Measurements from ENCODE around the gene REG3G.

REG3G gene

GRCh38 chr2:79025421-79025820 is at the start of gene REG3G:
REG3G (plus strand) TSS chr2:79025702; CDS start chr2:79026094, 392 bp downstream.
- DNase-seq (ENCODE audit: low spot score), result no peak

GRCh38 chr2:78977661-78978145 is 47.8 kb upstream of the REG3G start:
- peak; percentile 16 for DNase-seq (ENCODE audit: low spot score)

- DNase-seq (ENCODE audit: low spot score), result no peak
Measured at GRCh38 chr2:78978340-78978739, 47.2 kb upstream of the REG3G start.

GRCh38 chr2:78979380-78980151 is 45.9 kb upstream of the REG3G start:
- peak; percentile 54 for DNase-seq (ENCODE audit: low spot score)

- no peak for DNase-seq (ENCODE audit: low spot score)
Measured at GRCh38 chr2:78980152-78980465, 45.4 kb upstream of the REG3G start.

- DNase-seq (ENCODE audit: low spot score), result no peak
Measured at GRCh38 chr2:78980871-78981270, 44.6 kb upstream of the REG3G start.

GRCh38 chr2:78982638-78983330 is 42.7 kb upstream of the REG3G start:
- no peak for DNase-seq (ENCODE audit: low spot score)

GRCh38 chr2:78984386-78984785 is 41.1 kb upstream of the REG3G start:
- DNase-seq (ENCODE audit: low spot score), result no peak

GRCh38 chr2:78985558-78985957 is 39.9 kb upstream of the REG3G start:
- no peak for DNase-seq (ENCODE audit: low spot score)

- no peak for DNase-seq (ENCODE audit: low spot score)
Measured at GRCh38 chr2:78989051-78989450, 36.5 kb upstream of the REG3G start.

- no peak for DNase-seq (ENCODE audit: low spot score)
Measured at GRCh38 chr2:78992451-78992806, 33.1 kb upstream of the REG3G start.

GRCh38 chr2:78992807-78993517 is 32.5 kb upstream of the REG3G start:
- no peak for DNase-seq (ENCODE audit: low spot score)

- DNase-seq (ENCODE audit: low spot score), result no peak
Measured at GRCh38 chr2:78993518-78994148, 31.9 kb upstream of the REG3G start.

- no peak for DNase-seq (ENCODE audit: low spot score)
Measured at GRCh38 chr2:78994789-78995188, 30.7 kb upstream of the REG3G start.

- no peak for DNase-seq (ENCODE audit: low spot score)
Measured at GRCh38 chr2:78999406-78999805, 26.1 kb upstream of the REG3G start.

GRCh38 chr2:79000008-79000576 is 25.4 kb upstream of the REG3G start:
- no peak for DNase-seq (ENCODE audit: low spot score)

GRCh38 chr2:79001285-79001684 is 24.2 kb upstream of the REG3G start:
- DNase-seq (ENCODE audit: low spot score), result no peak

- DNase-seq (ENCODE audit: low spot score), result no peak
Measured at GRCh38 chr2:79004680-79005079, 20.8 kb upstream of the REG3G start.

GRCh38 chr2:79005216-79005615 is 20.3 kb upstream of the REG3G start:
- no peak for DNase-seq (ENCODE audit: low spot score)

- no peak for DNase-seq (ENCODE audit: low spot score)
Measured at GRCh38 chr2:79009388-79009787, 16.1 kb upstream of the REG3G start.

- no peak for DNase-seq (ENCODE audit: low spot score)
Measured at GRCh38 chr2:79011496-79011895, 14.0 kb upstream of the REG3G start.

- no peak for DNase-seq (ENCODE audit: low spot score)
Measured at GRCh38 chr2:79013629-79014028, 11.9 kb upstream of the REG3G start.
